GM23248 (cell line): ENCODE measurements around the gene SRY. TPM values are rescaled to one million over a fixed set of nuclear protein-coding genes. Genes with fewer than 3 reads are reported as not detected.

Experiments
- DNase-seq: peaks from one replicate; pipeline ENCODE4 v3.0.0-alpha.2; 2015
- H2AFZ ChIP-seq: fragments of 200-600 bp; sonication (generic); 2 replicates; pipeline ENCODE4 v1.6.1; 2016; ENCODE audit warnings: antibody characterized with exemption
- H3F3A ChIP-seq: fragments of 200-600 bp; sonication (generic); 2 replicates; pipeline ENCODE4 v1.6.1; 2016; ENCODE audit warnings: mild to moderate bottlenecking, antibody characterized with exemption, mixed run types; ENCODE audit not compliant: insufficient read depth
- H3K27ac ChIP-seq: fragments of 200-600 bp; sonication (generic); 2 replicates; pipeline ENCODE4 v1.5.1; 2016; ENCODE audit warnings: mild to moderate bottlenecking
- H3K27me3 ChIP-seq: fragments of 200-600 bp; sonication (generic); replicated peaks from 2 replicates; pipeline ENCODE4 v1.6.1; 2016; ENCODE audit warnings: mild to moderate bottlenecking; ENCODE audit not compliant: insufficient read depth
- H3K36me3 ChIP-seq: fragments of 200-600 bp; sonication (generic); 2 replicates; pipeline ENCODE4 v1.6.1; 2016; ENCODE audit warnings: low read depth, mild to moderate bottlenecking
- H3K4me1 ChIP-seq: fragments of 200-600 bp; sonication (generic); 2 replicates; pipeline ENCODE4 v1.6.1; 2016; ENCODE audit warnings: mild to moderate bottlenecking; ENCODE audit not compliant: insufficient read depth
- H3K4me2 ChIP-seq: fragments of 200-600 bp; sonication (generic); one replicate; pipeline ENCODE4 v1.6.1; 2016; ENCODE audit warnings: mild to moderate bottlenecking; ENCODE audit not compliant: unreplicated experiment
- H3K4me3 ChIP-seq: fragments of 200-600 bp; sonication (generic); 2 replicates; pipeline ENCODE4 v1.5.1; 2016; ENCODE audit warnings: mild to moderate bottlenecking
- H3K79me2 ChIP-seq: fragments of 200-600 bp; sonication (generic); 2 replicates; pipeline ENCODE4 v1.6.1; 2016; ENCODE audit warnings: mild to moderate bottlenecking; ENCODE audit not compliant: insufficient read depth
- H3K9ac ChIP-seq: fragments of 200-600 bp; sonication (generic); 2 replicates; pipeline ENCODE4 v1.6.1; 2016; ENCODE audit warnings: mild to moderate bottlenecking
- H3K9me2 ChIP-seq: fragments of 200-600 bp; sonication (generic); 2 replicates; pipeline ENCODE4 v1.6.1; 2016; ENCODE audit warnings: mixed run types, mild to moderate bottlenecking, moderate library complexity; ENCODE audit not compliant: insufficient read depth
- H3K9me3 ChIP-seq: fragments of 200-600 bp; sonication (generic); one replicate; pipeline ENCODE4 v1.6.1; 2017; ENCODE audit warnings: low read depth
- H4K20me1 ChIP-seq: fragments of 200-600 bp; sonication (generic); 2 replicates; pipeline ENCODE4 v1.6.0; 2016; ENCODE audit not compliant: insufficient read depth
- EZH2 ChIP-seq: fragments of 200-600 bp; sonication (generic); IDR thresholded peaks from 2 replicates; pipeline ENCODE4 v1.6.1; 2018; ENCODE audit warnings: antibody characterized with exemption, mild to moderate bottlenecking; ENCODE audit not compliant: insufficient read depth, poor library complexity, severe bottlenecking
- EZH2phosphoT487 ChIP-seq: fragments of 200-600 bp; sonication (generic); IDR thresholded peaks from 2 replicates; pipeline ENCODE4 v1.6.1; 2018; ENCODE audit warnings: antibody characterized with exemption, moderate library complexity, mild to moderate bottlenecking, low read depth; ENCODE audit not compliant: insufficient read depth
- WGBS, 2 experiments: methylation state at CpG; one replicate each; pipeline ENCODE4 v1.1.6; 2015 to 2017; ENCODE audit warnings: low lambda C conversion rate in 2 of 2, low coverage in 1 of 2; ENCODE audit errors: missing lambda C conversion rate in 2 of 2; 5-methylcytosine and 5-hydroxymethylcytosine counted together
- in situ Hi-C: fragments of 300-500 bp; cut with MboI; formaldehyde crosslinking; loops from 2 replicates; pipeline ENCODE4 v1.15.0; 2020
- polyA plus RNA-seq: library from polyadenylated mRNA; unstranded; fragments of >200 nt; fragmentation: Nextera tagmentation; extraction: Ambion mirVana; gene quantifications from 2 replicates; pipeline ENCODE4 v1.2.1, GENCODE V29; 2016
- small RNA-seq: library from RNA; depleted of rRNA; stranded (forward); fragments of <200 nt; gene quantifications from one replicate; pipeline ENCODE3, GENCODE V24; 2014; ENCODE audit warnings: low read depth, low replicate concordance
- total RNA-seq: library from RNA; depleted of rRNA; stranded (reverse); fragments of >200 nt; shearing (Covaris generic); gene quantifications from 2 replicates; pipeline ENCODE4 v1.2.3, GENCODE V29; 2014; rRNA removed

The SRY gene
- total and polyA plus RNA-seq, 2 experiments from 2014 or later, result 0.90 TPM; not detected in 1

- in situ Hi-C loops, result no loop called here
- TF ChIP-seq EZH2 (no peak), EZH2phosphoT487 (no peak)
- Histone ChIP-seq H3K4me1 (no peaks in the 10 kb centered on the region), H3K36me3 (no peaks in the 10 kb centered on the region), H3K4me2 (no peak overlapping the region), H2AFZ (no peak overlapping the region), H4K20me1 (no peaks in the 10 kb centered on the region), H3K9ac (no peak overlapping the region), H3K4me3 (no peak overlapping the region), H3K9me3 (no peaks in the 10 kb centered on the region), H3K9me2 (no peaks in the 10 kb centered on the region), H3K79me2 (no peaks in the 10 kb centered on the region), H3K27me3 (no peaks in the 10 kb centered on the region), H3F3A (no peaks in the 10 kb centered on the region), H3K27ac (no peak overlapping the region)
- no peak for DNase-seq
- WGBS, 2 experiments, result 72 to 77% methylated on average over 27 to 28 of the region's 28 CpGs
These were observed 488 bp downstream of the SRY start for GRCh38 chrY:2786876-2787512.

Small RNAs within 50 kb of the gene (small RNA-seq; reads per million reads assigned to genes)
- gene RNU6-1334P (not detected), gene TOMM22P2 (not detected)

Other genes with a start within 250 kb of the SRY start
- gene RPS4Y1, start 53.9 kb upstream of the SRY start, total RNA-seq, result 197 and 237 TPM in 2 replicates
- 196 and 204 TPM in 2 replicates for gene RPS4Y1, start 53.9 kb upstream of the SRY start, polyA plus RNA-seq
- 14.6 and 18.5 TPM in 2 replicates for gene ZFY, start 147.7 kb upstream of the SRY start, total RNA-seq
- 9.6 and 10.0 TPM in 2 replicates for gene ZFY, start 147.7 kb upstream of the SRY start, polyA plus RNA-seq